Kidney epithelial cell (primary cell): ENCODE measurements around the gene ADAMTSL1. TPM values are rescaled to one million over a fixed set of nuclear protein-coding genes. Genes with fewer than 3 reads are reported as not detected.

Experiments used
- DNase-seq: peaks from one replicate; pipeline ENCODE4 v3.0.0-alpha.2; 2010; ENCODE audit warnings: low read depth
- H3K27me3 ChIP-seq: 2 replicates; pipeline ENCODE4 v1.6.0; 2011; ENCODE audit warnings: low read length; ENCODE audit not compliant: control insufficient read depth, insufficient read depth
- H3K36me3 ChIP-seq: 2 replicates; pipeline ENCODE4 v1.5.1; 2011; ENCODE audit warnings: low read length; ENCODE audit not compliant: control insufficient read depth, insufficient read depth
- H3K4me3 ChIP-seq: 2 replicates; pipeline ENCODE4 v1.5.1; 2011; ENCODE audit warnings: low read depth, mild to moderate bottlenecking, control low read depth, low read length
- CTCF ChIP-seq: IDR thresholded peaks from 2 replicates; pipeline ENCODE4 v1.5.1; 2011; ENCODE audit warnings: mild to moderate bottlenecking, moderate library complexity, low read length, control low read depth, inconsistent platforms; ENCODE audit not compliant: insufficient read depth, poor library complexity, severe bottlenecking
- total RNA-seq: library from RNA; depleted of rRNA; stranded (reverse); fragments of >200 nt; gene quantifications from 2 replicates; pipeline ENCODE4 v1.2.3, GENCODE V29; 2015

Gene ADAMTSL1
- total RNA-seq, 1 donor from 2014 or later: 0.08 TPM

- Histone ChIP-seq H3K4me3 (no peak overlapping the region), H3K27me3 (no peaks in the 10 kb centered on the region), H3K36me3 (no peaks in the 10 kb centered on the region)
- no peak for TF ChIP-seq CTCF
- no peak for DNase-seq
These were observed 1.5 kb upstream of the ADAMTSL1 start for GRCh38 chr9:18472435-18472834.

- no peaks in the 10 kb centered on the region for H3K36me3 ChIP-seq
- H3K27me3 ChIP-seq: no peaks in the 10 kb centered on the region
- no peak for DNase-seq
- no peak overlapping the region for H3K4me3 ChIP-seq
- no peak for TF ChIP-seq CTCF
These were observed 1.1 kb upstream of the ADAMTSL1 start for GRCh38 chr9:18472841-18473251.

- TF ChIP-seq CTCF: no peak
- no peaks in the 10 kb centered on the region for H3K36me3 ChIP-seq
- H3K4me3 ChIP-seq: peak overlapping the region; percentile 50
- DNase-seq: no peak
- H3K27me3 ChIP-seq: no peaks in the 10 kb centered on the region
These were observed 830 bp downstream of the ADAMTSL1 start for GRCh38 chr9:18474783-18475182.

GRCh38 chr9:18477121-18477660 is 3.2 kb downstream of the ADAMTSL1 start:
- Histone ChIP-seq H3K4me3 (no peak overlapping the region), H3K27me3 (no peaks in the 10 kb centered on the region), H3K36me3 (no peaks in the 10 kb centered on the region)
- no peak for DNase-seq
- TF ChIP-seq CTCF: no peak

- Histone ChIP-seq H3K36me3 (no peaks in the 10 kb centered on the region), H3K4me3 (no peak overlapping the region), H3K27me3 (no peaks in the 10 kb centered on the region)
- DNase-seq: no peak
- no peak for TF ChIP-seq CTCF
These were observed 3.8 kb downstream of the ADAMTSL1 start for GRCh38 chr9:18477719-18478118.

- DNase-seq: no peak
- no peaks in the 10 kb centered on the region for H3K36me3 ChIP-seq
- H3K27me3 ChIP-seq: no peaks in the 10 kb centered on the region
- TF ChIP-seq CTCF: no peak
- H3K4me3 ChIP-seq: no peak overlapping the region
These were observed 4.8 kb downstream of the ADAMTSL1 start for GRCh38 chr9:18478501-18479361.
